Type B pancreatic cell (in vitro differentiated cells): ENCODE results near the gene NAT9. TPM values are rescaled to one million over a fixed set of nuclear protein-coding genes. Genes with fewer than 3 reads are reported as not detected.

Source experiments
- DNase-seq: peaks from one replicate; pipeline ENCODE4 v3.0.0; 2021; ENCODE audit warnings: mixed read lengths; ENCODE audit not compliant: unreplicated experiment; ENCODE audit errors: extremely low spot score
- H3K27ac Mint-ChIP-seq: 2 replicates; pipeline ENCODE4 v1.8.0; 2021; ENCODE audit warnings: mild to moderate bottlenecking, mixed read lengths
- H3K27me3 Mint-ChIP-seq: 2 replicates; pipeline ENCODE4 v1.8.0; 2021; ENCODE audit warnings: mixed read lengths
- H3K36me3 Mint-ChIP-seq: 2 replicates; pipeline ENCODE4 v1.8.0; 2021; ENCODE audit warnings: mixed read lengths
- H3K4me1 Mint-ChIP-seq: one replicate; pipeline ENCODE4 v1.8.0; 2021; ENCODE audit warnings: mixed read lengths; ENCODE audit not compliant: unreplicated experiment
- H3K4me3 Mint-ChIP-seq: 2 replicates; pipeline ENCODE4 v1.8.0; 2021; ENCODE audit warnings: mild to moderate bottlenecking, mixed read lengths
- H3K9me3 Mint-ChIP-seq: 2 replicates; pipeline ENCODE4 v1.8.0; 2021; ENCODE audit warnings: mixed read lengths
- CTCF ChIP-seq: fragments of 200-600 bp; sonication (generic); conservative IDR thresholded peaks from 2 replicates; pipeline ENCODE4 v1.5.0; 2021; ENCODE audit warnings: antibody characterized with exemption, mild to moderate bottlenecking
- total RNA-seq: library from RNA; stranded (reverse); gene quantifications from 2 replicates; pipeline ENCODE4 v1.2.1, GENCODE V29; 2021; ENCODE audit warnings: low replicate concordance

The NAT9 gene
- total RNA-seq, 1 donor from 2014 or later, result 67.2 TPM

GRCh38 chr17:74758848-74759168 is 17.3 kb downstream of the NAT9 start:
- Mint-ChIP-seq H3K9me3 (no peaks in the 10 kb centered on the region), H3K4me3 (peak overlapping the region; percentile 65), H3K27me3 (no peaks in the 10 kb centered on the region), H3K4me1 (peaks cover 25% of the 10 kb centered on the region), H3K36me3 (no peaks in the 10 kb centered on the region), H3K27ac (peak overlapping the region; percentile 90)
- TF ChIP-seq CTCF, result no peak
- no peak for DNase-seq

GRCh38 chr17:74757931-74758847 is 18.0 kb downstream of the NAT9 start:
- Mint-ChIP-seq H3K4me1 (peaks cover 24% of the 10 kb centered on the region), H3K36me3 (no peaks in the 10 kb centered on the region), H3K27me3 (no peaks in the 10 kb centered on the region), H3K9me3 (no peaks in the 10 kb centered on the region), H3K4me3 (peak overlapping the region; percentile 47), H3K27ac (peak overlapping the region; percentile 90)
- no peak for TF ChIP-seq CTCF
- DNase-seq, result no peak

GRCh38 chr17:74757502-74757901 is 18.6 kb downstream of the NAT9 start:
- peak overlapping the region; percentile 90 for H3K27ac Mint-ChIP-seq
- no peaks in the 10 kb centered on the region for H3K9me3 Mint-ChIP-seq
- peaks cover 18% of the 10 kb centered on the region for H3K4me1 Mint-ChIP-seq
- peaks cover 3% of the 10 kb centered on the region for H3K36me3 Mint-ChIP-seq
- TF ChIP-seq CTCF, result no peak
- H3K4me3 Mint-ChIP-seq, result no peak overlapping the region
- DNase-seq, result no peak
- H3K27me3 Mint-ChIP-seq, result no peaks in the 10 kb centered on the region

- DNase-seq, result no peak
- H3K4me1 Mint-ChIP-seq, result peaks cover 18% of the 10 kb centered on the region
- TF ChIP-seq CTCF, result no peak
- H3K27me3 Mint-ChIP-seq, result no peaks in the 10 kb centered on the region
- peaks cover 7% of the 10 kb centered on the region for H3K36me3 Mint-ChIP-seq
- H3K4me3 Mint-ChIP-seq, result no peak overlapping the region
- H3K27ac Mint-ChIP-seq, result no peak overlapping the region
- no peaks in the 10 kb centered on the region for H3K9me3 Mint-ChIP-seq
Observed at GRCh38 chr17:74756891-74757290, 19.3 kb downstream of the NAT9 start.

- peaks cover 21% of the 10 kb centered on the region for H3K4me1 Mint-ChIP-seq
- H3K9me3 Mint-ChIP-seq, result no peaks in the 10 kb centered on the region
- peaks cover 7% of the 10 kb centered on the region for H3K36me3 Mint-ChIP-seq
- peaks cover 6% of the 10 kb centered on the region for H3K27me3 Mint-ChIP-seq
- no peak for TF ChIP-seq CTCF
- no peak overlapping the region for H3K4me3 Mint-ChIP-seq
- DNase-seq, result no peak
- peak overlapping the region; percentile 78 for H3K27ac Mint-ChIP-seq
Observed at GRCh38 chr17:74755533-74755932, 20.6 kb downstream of the NAT9 start.
